Left hindlimb (tissue), 1 donor: ENCODE results near the gene CD37.
"Not testable (repeated sequence)": the region's sequence is repeated elsewhere in the genome, so short reads cannot be mapped to it uniquely, and the experiment has no call there.

Experiments
- DNase-seq: peaks from one replicate; pipeline ENCODE4 v3.0.0-alpha.2; 2018

Gene CD37

GRCh38 chr19:49348305-49349189, 13.3 kb downstream of the CD37 start:
- DNase-seq = no peak

- no peak for DNase-seq
These were observed 14.4 kb downstream of the CD37 start for GRCh38 chr19:49349567-49349966.

- DNase-seq = peak; percentile 66
These were observed 20.7 kb downstream of the CD37 start for GRCh38 chr19:49355909-49356353.

GRCh38 chr19:49356382-49356781, 21.2 kb downstream of the CD37 start:
- no peak for DNase-seq

GRCh38 chr19:49357186-49357585, 22.0 kb downstream of the CD37 start:
- no peak for DNase-seq

GRCh38 chr19:49359851-49360820, 24.9 kb downstream of the CD37 start:
- DNase-seq = no peak

GRCh38 chr19:49361438-49362047, 26.3 kb downstream of the CD37 start:
- peak; percentile 94 for DNase-seq

GRCh38 chr19:49362048-49362928, 27.1 kb downstream of the CD37 start, which contains the start of gene TEAD2:
Gene TEAD2, minus strand, starts transcription at chr19:49362416. Its CDS starts 2,341 bp downstream, at chr19:49360075.
- peak; percentile 91 for DNase-seq

GRCh38 chr19:49362929-49363267, 27.7 kb downstream of the CD37 start:
- peak; percentile 79 for DNase-seq

GRCh38 chr19:49363268-49364082, 28.3 kb downstream of the CD37 start, which contains the start of gene DKKL1:
Gene DKKL1, plus strand, starts transcription at chr19:49363877. Its CDS starts 122 bp downstream, at chr19:49363999.
- peak; percentile 99 for DNase-seq

- DNase-seq = no peak
These were observed 29.0 kb downstream of the CD37 start for GRCh38 chr19:49364083-49364737.

GRCh38 chr19:49366110-49366509, 30.9 kb downstream of the CD37 start:
- DNase-seq = no peak

GRCh38 chr19:49368711-49369358, 33.6 kb downstream of the CD37 start:
- no peak for DNase-seq

GRCh38 chr19:49371184-49371583, 36.0 kb downstream of the CD37 start:
- no peak for DNase-seq

- not testable (repeated sequence) for DNase-seq
These were observed 38.0 kb downstream of the CD37 start for GRCh38 chr19:49373174-49373573.

GRCh38 chr19:49374665-49375434, 39.6 kb downstream of the CD37 start:
- no peak for DNase-seq

GRCh38 chr19:49378512-49378911, 43.3 kb downstream of the CD37 start:
- DNase-seq = no peak

- no peak for DNase-seq
These were observed 45.2 kb downstream of the CD37 start for GRCh38 chr19:49380391-49380790.

GRCh38 chr19:49382639-49383038, 47.4 kb downstream of the CD37 start:
- no peak for DNase-seq
